Astrocyte of the spinal cord (primary cell): Measurements from ENCODE around the gene YJEFN3.

ENCODE experiments used
- DNase-seq: peaks from one replicate; pipeline ENCODE4 v3.0.0; 2011; ENCODE audit warnings: low read depth, low spot score
- H3K4me3 ChIP-seq: 2 replicates; pipeline ENCODE4 v1.5.1; 2011; ENCODE audit warnings: low read depth, mild to moderate bottlenecking, low read length, moderate library complexity
- CTCF ChIP-seq: IDR thresholded peaks from 2 replicates; pipeline ENCODE4 v1.5.1; 2012; ENCODE audit warnings: low read depth, mild to moderate bottlenecking, low read length, inconsistent platforms
- in situ Hi-C: cut with HindIII; loops from 2 replicates; pipeline ENCODE4 v1.10.0; 2017; ENCODE audit warnings: low sequenced_read_pairs

YJEFN3 gene

GRCh38 chr19:19539698-19540063 lies 11.0 kb downstream of the YJEFN3 start:
- no peak for DNase-seq
- in situ Hi-C loops: no loop called here
- TF ChIP-seq CTCF: no peak

GRCh38 chr19:19540064-19540714 lies 11.5 kb downstream of the YJEFN3 start:
- no peak for TF ChIP-seq CTCF
- no peak overlapping the region for H3K4me3 ChIP-seq
- in situ Hi-C loops: no loop called here
- DNase-seq: peak; percentile 62

More at GRCh38 chr19:19539698-19540063, 11.0 kb downstream of the YJEFN3 start:
- no peak overlapping the region for H3K4me3 ChIP-seq

- no peak for TF ChIP-seq CTCF
- in situ Hi-C loops: no loop called here
- no peak for DNase-seq
- peak overlapping the region; percentile 13 for H3K4me3 ChIP-seq
Measured at GRCh38 chr19:19540715-19541515, 12.2 kb downstream of the YJEFN3 start.

- in situ Hi-C loops: no loop called here
- no peak for DNase-seq
- no peak for TF ChIP-seq CTCF
- no peak overlapping the region for H3K4me3 ChIP-seq
Measured at GRCh38 chr19:19541616-19542015, 12.9 kb downstream of the YJEFN3 start.

- no peak for DNase-seq
- in situ Hi-C loops: no loop called here
- H3K4me3 ChIP-seq: no peak overlapping the region
- TF ChIP-seq CTCF: no peak
Measured at GRCh38 chr19:19542507-19542906, 13.8 kb downstream of the YJEFN3 start.

GRCh38 chr19:19543101-19543500 lies 14.4 kb downstream of the YJEFN3 start:
- in situ Hi-C loops: no loop called here
- H3K4me3 ChIP-seq: no peak overlapping the region
- DNase-seq: no peak
- TF ChIP-seq CTCF: no peak
